ENCODE measurements around the gene SPECC1. TPM values are rescaled to one million over a fixed set of nuclear protein-coding genes. Genes with fewer than 3 reads are reported as not detected.

SPECC1 gene
- total and polyA plus RNA-seq, 2 of the 4 experiments (the other 2 are of a cell fraction): 16.9 to 26.2 TPM

DNA sequence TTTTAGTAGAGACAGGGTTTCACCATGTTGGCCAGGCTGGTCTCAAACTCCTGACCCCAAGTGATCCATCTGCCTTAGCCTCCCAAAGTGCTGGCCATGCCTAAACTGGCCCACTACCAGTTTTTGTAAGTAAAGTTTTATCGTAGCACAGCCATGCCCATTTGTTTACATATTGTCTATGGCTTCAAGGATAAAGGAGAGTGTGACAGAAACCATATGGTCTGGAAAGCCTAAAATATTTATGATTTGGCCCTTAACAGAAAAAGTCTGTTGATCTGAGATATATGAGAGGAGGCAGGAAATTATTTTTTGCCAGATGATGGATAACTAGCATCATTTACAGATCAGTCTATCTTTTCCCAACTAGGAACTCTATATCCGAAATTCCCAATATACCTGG, 36.0 kb upstream of the SPECC1 start:
- ATAC-seq (ENCODE audit: low read depth) (no peak), DNase-seq (peak; percentile 10)
- Histone ChIP-seq H2BK20ac (ENCODE audit: low read depth, low read length) (no peak overlapping the region), H4K20me1 (ENCODE audit: insufficient read depth, low read length) (peaks cover 29% of the 10 kb centered on the region), H3K9me1 (ENCODE audit: insufficient read depth, low read length) (peaks cover 9% of the 10 kb centered on the region), H3K27ac (ENCODE audit: insufficient read depth, low read length) (no peak overlapping the region), H2BK120ac (ENCODE audit: low read depth, low read length) (no peak overlapping the region), H3K18ac (ENCODE audit: low read depth, low read length) (no peak overlapping the region), H3K9me3 (ENCODE audit: control insufficient read depth, insufficient read depth, low read length) (no peaks in the 10 kb centered on the region), H3K27me3 (ENCODE audit: control insufficient read depth, insufficient read depth, low read length) (no peaks in the 10 kb centered on the region), H3K56ac (ENCODE audit: extremely low read depth, insufficient read depth, low read length) (no peak overlapping the region), H4K8ac (ENCODE audit: low read depth in 2 of 2, low read length in 2 of 2) (no peak overlapping the region), H3K4me1 (ENCODE audit: control insufficient read depth, insufficient read depth, low read length) (peaks cover 3% of the 10 kb centered on the region), H3K4me2 (ENCODE audit: low read depth, low read length) (no peak overlapping the region), H4K91ac (ENCODE audit: insufficient read depth, low read depth, low read length) (no peak overlapping the region), H3K79me1 (ENCODE audit: low read depth in 1 of 2, low read length in 2 of 2) (peaks cover 22 to 69% of the 10 kb centered on the region in 2 experiments), H2AK9ac (replicated peaks; ENCODE audit: low read depth, low read length, poor library complexity) (no peak overlapping the region), H3K9ac (ENCODE audit: low read depth, low read length) (no peak overlapping the region), H2AK5ac (ENCODE audit: low read depth, low read length) (no peak overlapping the region), H2AFZ (replicated peaks; ENCODE audit: low read length, poor library complexity) (no peak overlapping the region), H2BK5ac (ENCODE audit: low read depth, low read length, poor library complexity, severe bottlenecking) (no peak overlapping the region), H3K4ac (ENCODE audit: low read depth, low read length) (no peak overlapping the region), H2BK15ac (ENCODE audit: low read depth, low read length) (no peak overlapping the region), H3K4me3 (ENCODE audit: insufficient read depth, low read depth, low read length) (no peak overlapping the region), H3K23ac (ENCODE audit: low read depth, low read length) (no peak overlapping the region), H3K36me3 (ENCODE audit: control insufficient read depth, insufficient read depth, low read length) (peaks cover 20% of the 10 kb centered on the region), H4K5ac (ENCODE audit: low read depth, low read length) (no peak overlapping the region), H3K14ac (replicated peaks; ENCODE audit: low read depth, low read length) (no peak overlapping the region)
- WGBS, 2 experiments (ENCODE audit: extremely low coverage in 2 of 2, insufficient read length in 1 of 2): no CpG with 5 or more reads among the region's 2 CpGs
- BruUV-seq (replicated peaks): no TSS peak
- intact Hi-C loops (cut with micrococcal nuclease) (no loop called here), dilution Hi-C loops (cut with HindIII; ENCODE audit: low sequenced_read_pairs, unreplicated experiment) (no loop called here), in situ Hi-C loops (cut with MboI; ENCODE audit: low sequenced_read_pairs) (no loop called here)
- CTCF ChIA-PET: no interaction called here
- TF ChIP-seq MXI1 (IDR thresholded peaks at IDR 0.05; ENCODE audit: borderline replicate concordance, low read depth, low read length) (no peak), MAZ (IDR thresholded peaks at IDR 0.05; ENCODE audit: borderline replicate concordance, low read depth, low read length) (no peak), BHLHE40 (IDR thresholded peaks at IDR 0.05; ENCODE audit: low read depth, low read length) (no peak), RCOR1 (IDR thresholded peaks at IDR 0.05; ENCODE audit: insufficient replicate concordance, low read length) (no peak), CHD1 (IDR thresholded peaks at IDR 0.05; ENCODE audit: low read depth, low read length) (no peak), FOS (IDR thresholded peaks at IDR 0.05; ENCODE audit: low read depth, low read length) (no peak), POLR2A (IDR thresholded peaks at IDR 0.05; ENCODE audit: low read depth, low read length) (no peak), CEBPB (IDR thresholded peaks at IDR 0.05; ENCODE audit: low read depth, low read length) (no peak), NFE2L2 (IDR thresholded peaks at IDR 0.05; ENCODE audit: low read depth, low read length) (no peak), RAD21 (IDR thresholded peaks at IDR 0.05; ENCODE audit: low read length) (no peak), SMC3 (IDR thresholded peaks at IDR 0.05; ENCODE audit: low read depth, low read length) (no peak), MAFK (IDR thresholded peaks at IDR 0.05; ENCODE audit: low read depth, low read length) (no peak), RFX5 (IDR thresholded peaks at IDR 0.05; ENCODE audit: low read depth, low read length) (no peak), CTCF (conservative IDR thresholded peaks at IDR 0.05; ENCODE audit: low read depth, low read length) (no peak)
- TF ChIP-seq, protein P1, sequence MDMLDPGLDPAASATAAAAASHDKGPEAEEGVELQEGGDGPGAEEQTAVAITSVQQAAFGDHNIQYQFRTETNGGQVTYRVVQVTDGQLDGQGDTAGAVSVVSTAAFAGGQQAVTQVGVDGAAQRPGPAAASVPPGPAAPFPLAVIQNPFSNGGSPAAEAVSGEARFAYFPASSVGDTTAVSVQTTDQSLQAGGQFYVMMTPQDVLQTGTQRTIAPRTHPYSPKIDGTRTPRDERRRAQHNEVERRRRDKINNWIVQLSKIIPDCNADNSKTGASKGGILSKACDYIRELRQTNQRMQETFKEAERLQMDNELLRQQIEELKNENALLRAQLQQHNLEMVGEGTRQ (IDR thresholded peaks at IDR 0.05; ENCODE audit: low read depth, low read length): no peak
- TF ChIP-seq, protein P2, sequence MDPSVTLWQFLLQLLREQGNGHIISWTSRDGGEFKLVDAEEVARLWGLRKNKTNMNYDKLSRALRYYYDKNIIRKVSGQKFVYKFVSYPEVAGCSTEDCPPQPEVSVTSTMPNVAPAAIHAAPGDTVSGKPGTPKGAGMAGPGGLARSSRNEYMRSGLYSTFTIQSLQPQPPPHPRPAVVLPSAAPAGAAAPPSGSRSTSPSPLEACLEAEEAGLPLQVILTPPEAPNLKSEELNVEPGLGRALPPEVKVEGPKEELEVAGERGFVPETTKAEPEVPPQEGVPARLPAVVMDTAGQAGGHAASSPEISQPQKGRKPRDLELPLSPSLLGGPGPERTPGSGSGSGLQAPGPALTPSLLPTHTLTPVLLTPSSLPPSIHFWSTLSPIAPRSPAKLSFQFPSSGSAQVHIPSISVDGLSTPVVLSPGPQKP (IDR thresholded peaks at IDR 0.05; ENCODE audit: borderline replicate concordance, low read depth, low read length): no peak
- POLR2A ChIA-PET (ENCODE audit: unreplicated experiment): no interaction called here

Measured in IMR-90 (cell line).